ENCODE measurements around the gene ISCU. TPM values are rescaled to one million over a fixed set of nuclear protein-coding genes. Genes with fewer than 3 reads are reported as not detected.
A peak's percentile ranks its signal among the peaks of the same experiment; 100 is the strongest.
"Not testable (repeated sequence)": the region's sequence is repeated elsewhere in the genome, so short reads cannot be mapped to it uniquely, and the experiment has no call there.

The ISCU gene
- total RNA-seq, 6 experiments from 2014 or later = 36.7 to 81.8 (median 58.4) TPM

DNA sequence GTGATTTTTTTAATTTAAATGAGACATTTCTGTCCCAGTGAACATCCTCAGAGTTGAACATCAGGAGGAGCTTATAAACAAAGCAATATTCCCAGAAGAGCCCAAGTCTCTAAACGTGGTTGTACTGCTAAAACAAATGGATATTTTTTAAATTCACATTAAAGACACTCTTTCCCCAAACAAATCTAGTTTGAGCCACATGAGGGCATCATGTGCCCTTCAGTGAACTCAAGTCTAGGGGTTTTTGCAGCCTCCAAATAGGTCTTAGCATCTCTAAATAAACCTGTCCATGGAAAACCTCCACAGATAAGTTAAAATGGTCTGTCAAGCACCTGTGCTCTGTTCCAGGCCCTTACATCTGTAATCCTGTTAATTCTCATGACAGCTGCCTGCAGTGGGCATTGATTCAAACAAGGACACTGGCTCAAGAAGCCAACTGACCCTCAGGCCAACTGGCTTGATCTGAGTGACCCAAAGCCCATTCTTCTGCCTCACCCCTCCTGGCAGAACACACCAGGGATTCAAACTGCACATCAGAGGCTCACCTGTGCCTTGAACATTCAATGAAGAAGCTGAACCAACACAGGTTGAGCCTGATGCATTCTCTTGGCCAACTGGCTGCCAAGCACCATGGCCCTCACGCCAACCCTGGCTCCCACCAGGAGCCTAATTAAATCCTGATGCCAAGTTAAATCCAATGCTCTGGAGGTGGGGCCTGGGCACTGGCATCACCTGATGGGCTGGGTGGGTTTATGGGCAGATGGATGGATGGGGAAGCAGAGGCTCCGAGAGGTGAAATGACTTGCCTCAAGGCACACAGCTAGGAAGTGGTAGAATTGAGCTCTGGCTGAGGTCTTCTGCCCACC, 8.6 kb downstream of the ISCU start:
- DNase-seq = peak in 1 of 3 donors; percentile 31
- ATAC-seq = no peak
- Histone ChIP-seq H3K27me3 (no peaks in the 10 kb centered on the region), H3K27ac (no peak overlapping the region), H3K4me3 (no peak overlapping the region), H3K9me3 (no peaks in the 10 kb centered on the region), H3K4me1 (peaks cover 0 to 5% (median 0%) of the 10 kb centered on the region in 4 donors), H3K36me3 (peaks cover 0 to 38% (median 10%) of the 10 kb centered on the region in 4 donors)
- peak in 2 of 4 donors; percentile 20 to 24 for TF ChIP-seq CTCF (IDR thresholded peaks at IDR 0.05)
- TF ChIP-seq POLR2A (IDR thresholded peaks at IDR 0.05) = no peak
- intact Hi-C loops (cut with DNase I) = no loop called here
- 43% methylated on average over 2 of the region's 3 CpGs for WGBS (ENCODE audit: insufficient coverage, low coverage, low lambda C conversion rate, missing lambda C conversion rate)

- Histone ChIP-seq H3K4me1 (no peaks in the 10 kb centered on the region), H3K9me3 (no peaks in the 10 kb centered on the region), H3K27ac (no peak overlapping the region), H3K36me3 (peaks cover 0 to 34% (median 10%) of the 10 kb centered on the region in 4 donors), H3K27me3 (no peaks in the 10 kb centered on the region), H3K4me3 (no peak overlapping the region)
- DNase-seq (peak in 1 of 3 donors; percentile 24), ATAC-seq (no peak)
- TF ChIP-seq POLR2A (IDR thresholded peaks at IDR 0.05) (no peak), CTCF (IDR thresholded peaks at IDR 0.05) (no peak)
- WGBS (ENCODE audit: insufficient coverage, low coverage, low lambda C conversion rate, missing lambda C conversion rate) = 62% methylated on average over 3 of the region's 8 CpGs
- intact Hi-C loops (cut with DNase I) = no loop called here
Observed at GRCh38 chr12:108571609-108572165, 9.3 kb downstream of the ISCU start.

- no peak overlapping the region for H3K4me3 ChIP-seq
- no peaks in the 10 kb centered on the region for H3K9me3 ChIP-seq
- DNase-seq (no peak), ATAC-seq (no peak)
- intact Hi-C loops (cut with DNase I) = no loop called here
- H3K4me1 ChIP-seq = no peaks in the 10 kb centered on the region
- no peak overlapping the region for H3K27ac ChIP-seq
- peaks cover 0 to 28% (median 8%) of the 10 kb centered on the region in 4 donors for H3K36me3 ChIP-seq
- no peak for TF ChIP-seq POLR2A (IDR thresholded peaks at IDR 0.05)
- 45% methylated on average over 4 of the region's 8 CpGs for WGBS (ENCODE audit: insufficient coverage, low coverage, low lambda C conversion rate, missing lambda C conversion rate)
- H3K27me3 ChIP-seq = no peaks in the 10 kb centered on the region
Observed at GRCh38 chr12:108572166-108572790, 9.9 kb downstream of the ISCU start.

DNA sequence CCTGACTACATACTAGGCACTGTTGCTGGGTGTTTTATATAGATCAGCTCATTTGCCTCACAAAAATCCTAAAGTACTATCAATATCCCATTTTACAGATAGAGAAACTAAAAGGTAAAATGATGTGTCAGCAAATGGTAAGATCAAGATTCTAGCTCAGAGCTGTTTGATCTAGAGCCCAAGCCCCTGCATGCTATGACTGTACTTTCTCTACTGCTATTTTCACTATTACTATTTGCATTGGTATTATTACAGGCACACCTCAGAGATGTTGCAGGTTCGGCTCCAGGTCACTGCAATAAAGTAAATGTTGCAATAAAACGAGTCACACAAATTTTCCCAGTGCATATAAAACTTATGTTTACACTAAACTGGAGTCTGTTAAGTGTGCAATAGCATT, 10.9 kb downstream of the ISCU start:
- TF ChIP-seq POLR2A (IDR thresholded peaks at IDR 0.05) (no peak), CTCF (IDR thresholded peaks at IDR 0.05) (no peak)
- H3K4me3 ChIP-seq = no peak overlapping the region
- no peaks in the 10 kb centered on the region for H3K27me3 ChIP-seq
- DNase-seq = no peak
- ATAC-seq = no peak
- H3K36me3 ChIP-seq = peaks cover 0 to 18% (median 4%) of the 10 kb centered on the region in 4 donors
- H3K4me1 ChIP-seq = no peaks in the 10 kb centered on the region
- 36% methylated on average over 2 of the region's 2 CpGs for WGBS (ENCODE audit: insufficient coverage, low coverage, low lambda C conversion rate, missing lambda C conversion rate)
- H3K9me3 ChIP-seq = no peaks in the 10 kb centered on the region
- no peak overlapping the region for H3K27ac ChIP-seq
- intact Hi-C loops (cut with DNase I) = no loop called here

DNA sequence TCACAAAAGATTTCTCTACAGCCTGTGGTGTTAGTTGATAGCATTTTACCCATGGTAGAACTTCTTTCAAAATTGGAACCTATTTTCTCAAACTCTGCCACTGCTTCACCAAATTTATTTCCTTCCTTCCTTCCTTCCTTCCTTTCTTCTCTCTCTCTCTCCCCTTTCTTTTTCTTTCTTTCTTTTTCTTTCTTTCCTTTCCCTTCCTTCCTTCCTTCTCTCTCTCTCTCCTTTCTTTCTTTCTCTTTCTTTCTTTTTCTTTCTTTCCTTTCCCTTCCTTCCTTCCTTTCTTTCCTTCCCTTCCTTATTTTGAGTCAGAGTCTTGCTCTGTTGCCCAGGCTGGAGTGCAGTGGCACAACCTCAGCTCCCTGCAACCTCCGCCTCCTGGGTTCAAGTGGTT, 11.9 kb downstream of the ISCU start:
- H3K27me3 ChIP-seq; intact Hi-C loops (cut with DNase I): not testable (repeated sequence)
- 89% methylated on average over 1 of the region's 1 CpG for WGBS (ENCODE audit: insufficient coverage, low coverage, low lambda C conversion rate, missing lambda C conversion rate)

More for the DNA sequence above, 11.9 kb downstream of the ISCU start:
- peak in 1 of 3 donors; percentile 3 for DNase-seq
- not testable (repeated sequence) for H3K27ac ChIP-seq, H3K4me1 ChIP-seq, H3K9me3 ChIP-seq, H3K4me3 ChIP-seq, H3K36me3 ChIP-seq, ATAC-seq
